IPS-15b (cell line): ENCODE measurements around the gene EIF4E.
"Not testable (repeated sequence)": the region's sequence is repeated elsewhere in the genome, so short reads cannot be mapped to it uniquely, and the experiment has no call there.

ENCODE experiments used
- H3K27me3 ChIP-seq: one replicate; pipeline ENCODE4 v1.6.1; 2013; ENCODE audit warnings: low read length; ENCODE audit not compliant: control insufficient read depth, insufficient read depth
- H3K36me3 ChIP-seq: one replicate; pipeline ENCODE4 v1.6.1; 2013; ENCODE audit warnings: low read length; ENCODE audit not compliant: control insufficient read depth, insufficient read depth
- H3K4me1 ChIP-seq: one replicate; pipeline ENCODE4 v1.6.1; 2013; ENCODE audit warnings: mild to moderate bottlenecking, low read length; ENCODE audit not compliant: control insufficient read depth, insufficient read depth
- H3K4me3 ChIP-seq: one replicate; pipeline ENCODE4 v1.5.1; 2013; ENCODE audit warnings: low read depth, low read length
- H3K9ac ChIP-seq: one replicate; pipeline ENCODE4 v1.6.1; 2013; ENCODE audit warnings: low read depth, mild to moderate bottlenecking, low read length
- H3K9me3 ChIP-seq: one replicate; pipeline ENCODE4 v1.6.1; 2013; ENCODE audit warnings: mild to moderate bottlenecking, low read length; ENCODE audit not compliant: control insufficient read depth, insufficient read depth

The EIF4E gene

DNA sequence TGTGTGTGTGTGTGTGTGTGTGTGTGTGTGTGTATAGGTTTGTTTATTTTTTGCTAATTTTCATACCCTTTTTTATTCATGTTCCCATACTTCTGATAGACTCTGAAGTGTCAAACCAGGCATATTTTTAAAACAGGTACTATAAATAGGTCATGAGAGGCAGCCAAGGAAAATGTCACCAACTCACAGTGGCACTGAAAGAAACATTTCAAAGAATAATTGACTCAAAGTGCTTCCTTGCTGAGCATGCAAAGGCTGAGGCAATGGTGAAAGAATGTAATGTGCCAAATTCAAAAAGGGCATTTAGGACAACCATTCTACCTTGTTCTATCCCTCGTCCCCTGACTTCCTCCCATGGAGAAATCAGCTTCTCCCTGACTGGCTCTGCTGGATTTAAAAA lies 95.5 kb downstream of the EIF4E start:
- H3K9me3 ChIP-seq: no peaks in the 10 kb centered on the region
- H3K9ac ChIP-seq: no peak overlapping the region
- H3K36me3 ChIP-seq: no peaks in the 10 kb centered on the region
- H3K4me1 ChIP-seq: no peaks in the 10 kb centered on the region
- no peak overlapping the region for H3K4me3 ChIP-seq
- no peaks in the 10 kb centered on the region for H3K27me3 ChIP-seq

DNA sequence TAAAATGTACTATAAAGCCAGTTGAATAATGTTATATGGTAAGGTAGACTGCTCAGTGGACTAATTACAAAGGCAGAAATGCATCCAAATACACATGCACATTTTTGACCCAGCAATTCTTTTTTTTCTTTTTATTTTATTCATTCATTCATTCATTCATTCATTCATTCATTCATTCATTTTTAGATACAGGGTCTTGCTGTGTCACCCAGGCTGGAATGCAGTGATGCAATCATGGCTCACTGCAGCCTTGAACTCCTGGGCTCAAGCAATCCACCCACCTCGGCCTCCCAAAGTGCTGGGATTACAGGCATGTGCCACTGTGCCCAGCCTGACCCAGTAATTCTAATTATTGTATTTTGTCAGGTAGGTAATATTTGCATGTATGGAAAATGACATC lies 97.9 kb downstream of the EIF4E start:
- not testable (repeated sequence) for H3K9me3 ChIP-seq, H3K27me3 ChIP-seq, H3K9ac ChIP-seq, H3K4me1 ChIP-seq, H3K36me3 ChIP-seq, H3K4me3 ChIP-seq
